ENCODE measurements around the gene CLIP2.
"Not testable (repeated sequence)": the region's sequence is repeated elsewhere in the genome, so short reads cannot be mapped to it uniquely, and the experiment has no call there.

CLIP2 gene

DNA sequence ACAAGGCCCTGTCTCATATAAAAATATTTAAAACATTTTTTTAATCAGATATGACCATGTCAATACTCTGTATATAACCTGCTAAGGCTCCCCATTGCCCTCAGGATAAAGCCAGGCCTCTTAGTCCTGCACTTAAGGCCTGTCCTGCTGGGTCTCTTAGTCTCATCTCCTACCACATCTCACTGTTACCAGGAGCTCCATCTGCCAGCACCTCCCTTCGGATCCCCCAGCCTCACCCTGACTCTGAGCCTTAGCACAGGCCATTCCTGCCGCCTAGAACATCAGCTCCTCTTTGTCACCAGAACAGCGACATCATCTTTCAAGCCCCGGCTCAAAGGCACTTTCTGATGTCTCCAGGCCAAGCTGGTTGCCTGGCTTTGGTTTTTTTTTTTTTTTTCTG, 138.8 kb downstream of the CLIP2 start:
- no peaks in the 10 kb centered on the region for H3K36me3 ChIP-seq (ENCODE audit: control insufficient read depth in 1 of 2, insufficient read depth in 2 of 2, low read length in 2 of 2)
- no peaks in the 10 kb centered on the region for H3K4me1 ChIP-seq (ENCODE audit: control insufficient read depth in 1 of 2, insufficient read depth in 2 of 2, low read length in 2 of 2)
- H3K27ac ChIP-seq (ENCODE audit: low read length) = no peak overlapping the region
- no peaks in the 10 kb centered on the region for H3K9me3 ChIP-seq (ENCODE audit: control insufficient read depth in 1 of 2, low read length in 2 of 2)
- no peak overlapping the region for H3K4me3 ChIP-seq (ENCODE audit: low read depth in 1 of 2, low read length in 2 of 2)
- no peaks in the 10 kb centered on the region for H3K27me3 ChIP-seq (ENCODE audit: low read depth, low read length)

DNA sequence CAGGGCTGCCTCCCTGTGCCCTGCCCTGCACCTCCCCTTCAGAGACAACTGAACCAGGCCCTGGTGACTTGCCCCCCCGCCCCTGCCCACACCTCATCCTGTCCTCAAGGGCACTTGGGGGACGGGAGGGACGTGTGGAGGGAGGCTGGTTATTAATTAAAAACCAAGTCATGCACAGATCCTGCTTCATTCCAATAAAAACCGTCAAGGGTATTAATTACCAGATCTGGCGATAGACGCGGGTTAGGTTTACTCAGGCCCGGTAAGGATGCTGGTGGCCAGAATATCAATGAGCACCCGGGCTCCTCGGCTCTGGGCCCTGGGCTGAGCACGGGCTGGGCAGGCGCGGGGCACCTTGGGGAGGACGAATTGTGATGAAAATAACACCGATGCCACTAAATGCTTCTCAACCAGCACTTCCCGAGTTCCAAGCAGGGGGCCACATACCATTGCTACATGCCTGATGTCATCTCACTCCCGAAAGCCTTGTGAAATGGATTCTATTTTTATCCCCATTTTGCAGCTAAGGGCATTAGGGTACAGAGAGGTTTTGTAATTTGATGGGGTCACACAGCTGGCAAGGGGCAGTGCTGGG, 140.0 kb downstream of the CLIP2 start:
- H3K4me3 ChIP-seq (ENCODE audit: low read depth in 1 of 2, low read length in 2 of 2) = no peak overlapping the region
- H3K36me3 ChIP-seq (ENCODE audit: control insufficient read depth in 1 of 2, insufficient read depth in 2 of 2, low read length in 2 of 2) = no peaks in the 10 kb centered on the region
- H3K27ac ChIP-seq (ENCODE audit: low read length) = no peak overlapping the region

DNA sequence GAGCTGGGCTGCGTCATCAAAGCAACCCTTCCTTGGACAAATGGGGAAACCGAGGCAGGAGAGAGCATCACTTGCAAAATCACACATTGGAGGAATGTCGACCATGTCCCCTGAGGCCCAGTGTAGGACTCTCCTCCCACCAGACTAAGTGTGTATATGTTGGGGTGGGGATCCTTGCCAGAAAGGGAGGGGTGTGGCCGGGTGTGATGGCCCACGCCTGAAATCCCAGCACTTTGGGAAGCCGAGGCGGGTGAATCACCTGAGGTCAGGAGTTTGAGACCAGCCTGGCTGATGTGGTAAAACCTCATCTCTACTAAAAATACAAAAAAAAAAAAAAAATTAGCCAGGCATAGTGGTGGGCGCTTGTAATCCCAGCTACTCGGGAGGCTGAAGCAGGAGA, 141.2 kb downstream of the CLIP2 start:
- H3K4me3 ChIP-seq (ENCODE audit: low read depth in 1 of 2, low read length in 2 of 2) = not testable (repeated sequence)

More for the DNA sequence above, 140.0 kb downstream of the CLIP2 start:
- Histone ChIP-seq H3K27me3 (ENCODE audit: low read depth, low read length) (no peaks in the 10 kb centered on the region), H3K4me1 (ENCODE audit: control insufficient read depth in 1 of 2, insufficient read depth in 2 of 2, low read length in 2 of 2) (no peaks in the 10 kb centered on the region), H3K9me3 (ENCODE audit: control insufficient read depth in 1 of 2, low read length in 2 of 2) (no peaks in the 10 kb centered on the region)

DNA sequence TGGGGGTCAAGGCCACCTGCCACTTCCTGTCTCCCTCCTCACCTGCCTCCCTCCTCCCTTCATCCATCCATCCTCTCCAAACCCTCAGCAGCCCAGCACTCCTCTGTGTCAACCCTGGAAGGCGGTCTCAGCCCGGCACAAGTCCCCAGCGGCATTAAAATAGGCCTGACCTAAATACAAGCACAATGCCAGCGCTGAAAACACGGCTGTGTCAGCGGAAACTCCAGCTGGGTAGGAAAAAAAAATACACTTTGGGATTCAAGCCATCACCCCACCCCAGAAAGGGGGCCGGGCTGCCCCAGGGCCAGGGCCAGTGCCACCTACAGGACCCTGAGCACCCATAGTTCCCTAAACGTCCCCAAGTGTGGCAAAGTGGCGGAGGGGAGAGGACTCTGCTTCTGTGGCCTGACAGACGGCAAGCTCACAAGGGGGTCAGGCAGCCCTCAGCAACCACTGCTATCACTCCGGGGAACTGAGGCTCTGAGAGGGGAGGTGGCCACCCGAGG, 141.8 kb downstream of the CLIP2 start:
- Histone ChIP-seq H3K4me1 (ENCODE audit: control insufficient read depth in 1 of 2, insufficient read depth in 2 of 2, low read length in 2 of 2) (no peaks in the 10 kb centered on the region), H3K9me3 (ENCODE audit: control insufficient read depth in 1 of 2, low read length in 2 of 2) (no peaks in the 10 kb centered on the region), H3K27me3 (ENCODE audit: low read depth, low read length) (no peaks in the 10 kb centered on the region), H3K4me3 (ENCODE audit: low read depth in 1 of 2, low read length in 2 of 2) (no peak overlapping the region), H3K27ac (ENCODE audit: low read length) (no peak overlapping the region), H3K36me3 (ENCODE audit: control insufficient read depth in 1 of 2, insufficient read depth in 2 of 2, low read length in 2 of 2) (no peaks in the 10 kb centered on the region)

More for the DNA sequence above, 141.2 kb downstream of the CLIP2 start:
- not testable (repeated sequence) for H3K4me1 ChIP-seq (ENCODE audit: control insufficient read depth in 1 of 2, insufficient read depth in 2 of 2, low read length in 2 of 2); H3K9me3 ChIP-seq (ENCODE audit: control insufficient read depth in 1 of 2, low read length in 2 of 2); H3K27me3 ChIP-seq (ENCODE audit: low read depth, low read length); H3K27ac ChIP-seq (ENCODE audit: low read length); H3K36me3 ChIP-seq (ENCODE audit: control insufficient read depth in 1 of 2, insufficient read depth in 2 of 2, low read length in 2 of 2)

DNA sequence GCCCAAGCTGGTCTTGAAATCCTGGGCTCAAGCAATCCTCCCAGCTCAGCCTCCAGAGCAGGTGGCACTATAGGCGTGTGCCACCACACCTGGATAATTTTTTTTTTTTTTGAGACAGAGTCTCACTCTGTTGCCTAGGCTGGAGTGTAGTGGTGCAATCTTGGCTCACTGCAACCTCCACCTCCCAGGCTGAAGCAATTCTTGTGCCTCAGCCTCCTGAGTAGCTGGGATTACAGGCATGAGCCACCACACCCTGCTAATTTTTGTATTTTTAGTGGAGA, 148.0 kb downstream of the CLIP2 start:
- H3K9me3 ChIP-seq (ENCODE audit: control insufficient read depth in 1 of 2, low read length in 2 of 2); H3K27me3 ChIP-seq (ENCODE audit: low read depth, low read length); H3K36me3 ChIP-seq (ENCODE audit: control insufficient read depth in 1 of 2, insufficient read depth in 2 of 2, low read length in 2 of 2); H3K4me3 ChIP-seq (ENCODE audit: low read depth in 1 of 2, low read length in 2 of 2); H3K4me1 ChIP-seq (ENCODE audit: control insufficient read depth in 1 of 2, insufficient read depth in 2 of 2, low read length in 2 of 2); H3K27ac ChIP-seq (ENCODE audit: low read length): not testable (repeated sequence)

DNA sequence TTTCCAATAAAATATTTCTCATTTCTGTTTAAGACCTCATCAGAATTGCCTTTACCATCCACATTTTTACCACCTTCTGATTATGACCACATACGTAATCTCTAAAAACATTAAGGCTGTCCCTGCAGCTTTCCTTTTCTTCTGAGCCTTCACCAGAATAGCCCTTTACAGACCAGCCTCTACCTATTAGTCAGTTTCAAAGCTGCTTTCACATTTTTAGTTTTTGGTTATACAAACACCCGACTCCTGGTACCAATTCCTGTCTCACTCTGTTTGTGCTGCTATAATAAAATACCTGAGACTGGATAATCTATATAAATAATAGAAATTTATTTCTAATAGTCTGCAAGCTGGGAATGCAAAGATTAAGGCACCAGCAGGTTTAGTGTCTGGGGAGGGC, 149.1 kb downstream of the CLIP2 start:
- Histone ChIP-seq H3K4me3 (ENCODE audit: low read depth in 1 of 2, low read length in 2 of 2) (no peak overlapping the region), H3K27ac (ENCODE audit: low read length) (no peak overlapping the region), H3K36me3 (ENCODE audit: control insufficient read depth in 1 of 2, insufficient read depth in 2 of 2, low read length in 2 of 2) (no peaks in the 10 kb centered on the region), H3K9me3 (ENCODE audit: control insufficient read depth in 1 of 2, low read length in 2 of 2) (peaks cover 0 to 8% of the 10 kb centered on the region in 2 donors), H3K27me3 (ENCODE audit: low read depth, low read length) (no peaks in the 10 kb centered on the region), H3K4me1 (ENCODE audit: control insufficient read depth in 1 of 2, insufficient read depth in 2 of 2, low read length in 2 of 2) (no peaks in the 10 kb centered on the region)

DNA sequence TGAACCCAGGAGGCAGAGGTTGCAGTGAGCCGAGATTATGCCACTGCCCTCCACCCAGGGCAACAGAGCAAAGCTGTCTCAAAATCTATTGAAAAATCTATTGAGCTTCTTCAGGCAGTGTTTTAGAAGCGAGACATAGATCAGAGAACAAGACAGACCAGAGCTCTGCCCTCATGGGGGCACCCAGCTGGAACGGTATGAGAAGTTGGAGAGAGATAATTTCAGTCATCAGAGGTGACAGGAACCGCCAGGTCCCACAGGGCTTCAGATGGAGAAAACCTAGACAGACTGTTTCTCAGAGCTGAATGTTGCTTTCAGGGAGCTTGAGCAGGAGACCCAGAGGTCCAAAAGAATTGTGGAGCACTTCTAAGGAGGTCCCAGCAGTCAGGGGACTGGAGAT, 150.3 kb downstream of the CLIP2 start:
- Histone ChIP-seq H3K36me3 (ENCODE audit: control insufficient read depth in 1 of 2, insufficient read depth in 2 of 2, low read length in 2 of 2) (no peaks in the 10 kb centered on the region), H3K27ac (ENCODE audit: low read length) (no peak overlapping the region), H3K9me3 (ENCODE audit: control insufficient read depth in 1 of 2, low read length in 2 of 2) (peaks cover 0 to 8% of the 10 kb centered on the region in 2 donors), H3K4me1 (ENCODE audit: control insufficient read depth in 1 of 2, insufficient read depth in 2 of 2, low read length in 2 of 2) (no peaks in the 10 kb centered on the region), H3K4me3 (ENCODE audit: low read depth in 1 of 2, low read length in 2 of 2) (no peak overlapping the region), H3K27me3 (ENCODE audit: low read depth, low read length) (no peaks in the 10 kb centered on the region)

DNA sequence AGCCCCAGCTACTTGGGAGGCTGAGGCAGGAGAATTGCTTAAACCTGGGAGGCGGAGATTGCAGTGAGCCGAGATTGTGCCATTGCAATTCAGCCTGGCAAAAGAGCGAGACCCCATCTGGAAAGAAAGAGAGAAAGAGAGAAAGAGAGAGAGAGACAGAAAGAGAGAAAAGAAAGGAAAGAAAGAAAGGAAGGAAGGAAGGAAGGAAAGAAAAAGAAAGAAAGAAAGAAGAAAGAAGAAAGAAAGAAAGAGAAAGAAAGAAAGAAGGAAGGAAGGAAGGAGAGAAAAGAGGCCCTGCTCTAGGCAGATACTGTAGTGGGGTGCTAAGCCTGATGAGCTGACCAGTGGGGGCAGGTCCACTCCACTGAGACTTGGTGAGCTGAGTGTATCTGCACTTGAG, 150.9 kb downstream of the CLIP2 start:
- H3K4me3 ChIP-seq (ENCODE audit: low read depth in 1 of 2, low read length in 2 of 2); H3K36me3 ChIP-seq (ENCODE audit: control insufficient read depth in 1 of 2, insufficient read depth in 2 of 2, low read length in 2 of 2); H3K27me3 ChIP-seq (ENCODE audit: low read depth, low read length); H3K4me1 ChIP-seq (ENCODE audit: control insufficient read depth in 1 of 2, insufficient read depth in 2 of 2, low read length in 2 of 2); H3K27ac ChIP-seq (ENCODE audit: low read length); H3K9me3 ChIP-seq (ENCODE audit: control insufficient read depth in 1 of 2, low read length in 2 of 2): not testable (repeated sequence)

DNA sequence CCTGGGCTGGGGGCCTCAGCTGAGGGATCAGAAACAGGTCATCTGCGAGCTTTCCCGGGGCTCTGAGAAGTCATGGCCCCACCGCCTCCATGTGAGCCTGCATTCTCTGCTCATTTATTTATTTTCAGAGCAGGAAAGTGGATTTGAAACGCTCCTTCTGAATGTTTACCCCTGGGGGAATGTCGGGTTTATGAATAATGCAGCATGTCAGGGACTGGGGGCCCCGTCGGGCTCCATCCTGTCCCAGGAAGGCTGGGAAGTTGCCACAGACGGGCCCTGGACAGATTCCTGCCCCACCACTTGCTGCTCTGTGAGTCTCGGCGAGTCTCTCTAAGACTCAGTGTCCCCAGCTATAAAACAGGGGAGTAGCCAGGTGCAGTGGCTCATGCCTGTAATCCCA, 152.6 kb downstream of the CLIP2 start:
- Histone ChIP-seq H3K36me3 (ENCODE audit: control insufficient read depth in 1 of 2, insufficient read depth in 2 of 2, low read length in 2 of 2) (no peaks in the 10 kb centered on the region), H3K27ac (ENCODE audit: low read length) (no peak overlapping the region), H3K27me3 (ENCODE audit: low read depth, low read length) (no peaks in the 10 kb centered on the region), H3K9me3 (ENCODE audit: control insufficient read depth in 1 of 2, low read length in 2 of 2) (peaks cover 0 to 8% of the 10 kb centered on the region in 2 donors), H3K4me3 (ENCODE audit: low read depth in 1 of 2, low read length in 2 of 2) (no peak overlapping the region), H3K4me1 (ENCODE audit: control insufficient read depth in 1 of 2, insufficient read depth in 2 of 2, low read length in 2 of 2) (no peaks in the 10 kb centered on the region)

DNA sequence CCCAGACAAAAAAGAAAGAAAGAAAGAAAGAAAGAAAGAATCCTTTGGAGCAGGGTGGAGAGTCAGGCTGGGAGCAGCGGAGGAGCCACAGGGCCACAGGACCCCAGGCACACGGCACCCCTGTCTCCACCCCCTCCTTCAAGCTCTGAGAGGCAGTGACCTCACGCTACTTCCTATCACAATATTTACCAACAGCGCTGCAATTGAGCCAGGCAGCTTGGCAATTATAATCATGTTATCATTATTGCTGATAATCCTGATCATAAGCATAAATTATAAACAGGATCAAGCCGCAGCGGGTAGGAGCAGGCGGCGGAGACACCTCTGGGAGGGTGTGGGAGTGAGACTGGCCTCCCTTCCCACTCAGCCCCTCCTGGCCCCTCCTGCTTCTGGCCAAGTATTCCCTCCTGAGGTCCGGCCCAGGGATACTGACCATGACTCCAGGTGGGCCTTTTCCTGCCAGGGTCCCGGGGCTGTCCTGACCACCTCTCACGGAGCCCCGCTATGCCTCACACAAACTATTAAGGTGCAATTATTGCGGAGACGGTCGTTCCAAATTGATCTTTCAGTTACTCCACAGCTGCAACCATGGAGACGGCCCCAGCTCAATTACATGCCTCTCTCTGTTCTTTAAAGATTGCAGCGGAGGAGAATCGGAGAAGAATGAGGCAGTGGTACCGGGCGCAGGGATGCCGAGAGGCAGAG, 154.5 kb downstream of the CLIP2 start:
- H3K27ac ChIP-seq (ENCODE audit: low read length) = no peak overlapping the region
- H3K4me3 ChIP-seq (ENCODE audit: low read depth in 1 of 2, low read length in 2 of 2) = no peak overlapping the region
- H3K36me3 ChIP-seq (ENCODE audit: control insufficient read depth in 1 of 2, insufficient read depth in 2 of 2, low read length in 2 of 2) = no peaks in the 10 kb centered on the region
- H3K4me1 ChIP-seq (ENCODE audit: control insufficient read depth in 1 of 2, insufficient read depth in 2 of 2, low read length in 2 of 2) = no peaks in the 10 kb centered on the region
- H3K27me3 ChIP-seq (ENCODE audit: low read depth, low read length) = no peaks in the 10 kb centered on the region
- peaks cover 0 to 2% of the 10 kb centered on the region in 2 donors for H3K9me3 ChIP-seq (ENCODE audit: control insufficient read depth in 1 of 2, low read length in 2 of 2)

DNA sequence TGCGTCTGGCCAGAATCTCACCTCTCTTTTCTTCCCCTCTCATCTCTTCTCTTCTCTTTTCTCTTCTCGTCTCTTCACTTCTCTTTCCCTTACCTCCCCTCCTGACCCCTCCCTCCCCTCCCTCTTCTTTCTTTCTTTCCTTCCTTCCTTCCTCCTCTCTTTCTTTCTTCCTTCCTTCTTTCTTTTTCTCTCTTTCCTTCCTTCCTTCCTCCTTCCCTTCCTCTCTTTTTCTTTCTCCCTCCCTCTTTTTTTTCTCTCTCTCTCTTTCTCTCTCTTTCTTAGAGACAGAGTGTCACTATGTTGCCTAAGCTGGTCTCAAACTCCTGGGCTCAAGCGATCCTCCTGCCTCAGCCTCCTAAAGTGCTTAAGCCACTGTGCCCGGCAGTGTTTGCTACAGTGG, 159.9 kb downstream of the CLIP2 start:
- Histone ChIP-seq H3K27ac (ENCODE audit: low read length) (no peak overlapping the region), H3K4me1 (ENCODE audit: control insufficient read depth in 1 of 2, insufficient read depth in 2 of 2, low read length in 2 of 2) (peaks cover 0 to 8% of the 10 kb centered on the region in 2 donors), H3K9me3 (ENCODE audit: control insufficient read depth in 1 of 2, low read length in 2 of 2) (no peaks in the 10 kb centered on the region), H3K36me3 (ENCODE audit: control insufficient read depth in 1 of 2, insufficient read depth in 2 of 2, low read length in 2 of 2) (no peaks in the 10 kb centered on the region), H3K27me3 (ENCODE audit: low read depth, low read length) (no peaks in the 10 kb centered on the region), H3K4me3 (ENCODE audit: low read depth in 1 of 2, low read length in 2 of 2) (no peak overlapping the region)
